GM21367 (cell line): ENCODE results near the gene NLRP5.
"Not testable (repeated sequence)": the region's sequence is repeated elsewhere in the genome, so short reads cannot be mapped to it uniquely, and the experiment has no call there.

Experiments
- ATAC-seq: cut with Tn5 transposase; IDR thresholded peaks from one replicate; pipeline ENCODE4 v1.9.1; 2021; ENCODE audit not compliant: unreplicated experiment

Gene NLRP5

DNA sequence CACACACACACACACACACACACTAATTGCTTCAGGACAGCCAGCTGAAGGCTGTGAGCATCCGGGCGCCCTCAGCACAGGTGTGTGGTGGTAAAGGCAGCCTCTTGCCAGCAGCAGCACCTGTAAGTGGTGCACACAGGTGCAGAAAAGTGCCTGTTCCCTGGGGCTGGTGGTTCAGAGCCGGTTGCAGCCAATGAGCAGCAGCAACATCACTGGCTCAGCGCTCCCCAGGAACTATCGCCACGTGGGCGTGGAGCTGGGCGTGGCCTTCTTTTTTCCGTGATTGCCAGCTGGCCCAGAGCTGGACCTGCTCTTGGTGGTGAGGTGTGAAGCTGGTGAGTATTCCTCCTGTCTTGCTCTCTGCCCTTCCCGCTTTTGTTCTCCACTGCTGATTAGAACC, at the start of gene NLRP5:
TSS of gene NLRP5 (plus strand) at position 289 of the 400 bp plus-strand sequence.
- ATAC-seq: no peak

DNA sequence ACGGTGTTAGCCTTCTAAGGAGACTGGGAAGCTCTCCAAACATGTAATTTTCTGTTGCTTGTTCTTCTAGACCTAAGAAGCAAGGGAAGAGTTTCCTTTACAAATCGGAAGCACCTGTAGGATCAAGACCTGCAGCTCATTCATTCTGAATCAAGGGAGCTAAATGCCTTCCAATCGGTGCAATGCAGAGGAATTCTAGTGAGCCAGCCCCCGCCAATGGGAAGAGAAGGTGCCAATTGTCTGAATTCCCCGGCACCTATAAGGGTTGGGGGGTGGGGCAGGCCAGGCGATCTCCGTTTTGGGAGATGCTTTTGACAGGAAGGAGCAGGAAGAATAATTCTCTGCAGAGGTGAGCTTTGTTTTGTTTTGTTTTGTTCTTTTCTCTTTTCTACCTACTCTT, 47.4 kb upstream of the NLRP5 start:
- no peak for ATAC-seq

- no peak for ATAC-seq
Measured at GRCh38 chr19:55940306-55940705, 46.3 kb upstream of the NLRP5 start.

DNA sequence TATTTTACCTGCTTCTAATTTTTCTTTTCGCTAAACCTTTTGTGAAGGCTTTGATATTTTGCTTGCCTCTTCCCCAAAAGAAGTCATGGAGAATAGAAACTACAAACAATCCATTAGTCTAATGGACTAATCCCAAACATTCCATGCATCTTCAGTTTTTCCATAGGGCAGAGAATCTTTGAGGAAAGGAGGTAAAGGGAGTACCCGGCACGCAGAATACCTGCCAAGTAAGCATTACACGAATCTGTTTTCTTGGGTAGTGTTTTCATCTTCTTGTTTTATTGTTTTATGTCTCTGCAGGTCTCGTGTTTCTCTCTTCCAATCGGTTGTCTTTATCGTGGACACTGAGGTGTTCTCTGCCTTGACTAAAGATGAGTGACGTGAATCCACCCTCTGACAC, 39.0 kb upstream of the NLRP5 start, which contains the start of gene NLRP8:
TSS of gene NLRP8 (plus strand) at position 301 of the 400 bp plus-strand sequence.
- no peak for ATAC-seq

DNA sequence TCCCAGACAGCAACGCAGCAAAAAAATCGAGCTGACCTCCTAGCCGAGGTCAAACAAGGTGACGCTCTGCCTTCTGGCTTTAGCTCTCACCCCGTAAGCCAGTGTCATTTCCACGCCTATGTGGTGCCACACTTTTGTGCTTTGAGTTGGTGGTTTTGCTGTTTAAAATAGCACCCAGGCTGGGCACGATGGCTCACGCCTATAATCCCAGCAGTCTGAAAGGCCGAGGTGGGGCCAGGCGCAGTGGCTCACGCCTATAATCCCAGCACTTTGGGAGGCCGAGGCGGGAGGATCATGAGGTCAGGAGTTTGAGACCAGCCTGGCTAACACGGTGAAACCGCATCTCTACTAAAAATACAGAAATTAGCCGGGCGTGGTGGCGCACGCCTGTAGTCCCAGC, 36.0 kb upstream of the NLRP5 start:
- ATAC-seq: not testable (repeated sequence)

GRCh38 chr19:55956431-55956830, 30.1 kb upstream of the NLRP5 start:
- ATAC-seq: no peak

DNA sequence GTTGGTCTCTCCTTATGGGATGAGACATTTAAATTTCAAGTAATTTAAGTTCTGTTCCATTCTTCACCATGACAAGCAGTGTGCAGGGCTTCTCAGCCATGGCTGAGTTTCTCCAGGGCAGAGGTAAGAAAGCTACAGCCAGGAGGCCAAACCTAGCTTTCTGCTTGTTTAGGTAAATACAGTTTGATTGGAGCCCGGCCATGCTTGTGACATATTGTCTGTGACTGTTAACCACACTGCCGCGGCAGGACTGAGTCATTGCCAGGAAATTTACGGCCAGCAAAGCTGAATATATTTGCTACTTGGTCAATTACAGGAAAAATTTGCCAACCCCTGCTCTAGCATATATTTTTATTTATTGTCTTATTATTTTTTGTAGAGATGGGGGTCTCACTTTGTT, 28.2 kb upstream of the NLRP5 start:
- no peak for ATAC-seq

- no peak for ATAC-seq
Measured at GRCh38 chr19:55959996-55960675, 26.4 kb upstream of the NLRP5 start.

GRCh38 chr19:55962186-55962585, 24.4 kb upstream of the NLRP5 start:
- ATAC-seq: no peak

DNA sequence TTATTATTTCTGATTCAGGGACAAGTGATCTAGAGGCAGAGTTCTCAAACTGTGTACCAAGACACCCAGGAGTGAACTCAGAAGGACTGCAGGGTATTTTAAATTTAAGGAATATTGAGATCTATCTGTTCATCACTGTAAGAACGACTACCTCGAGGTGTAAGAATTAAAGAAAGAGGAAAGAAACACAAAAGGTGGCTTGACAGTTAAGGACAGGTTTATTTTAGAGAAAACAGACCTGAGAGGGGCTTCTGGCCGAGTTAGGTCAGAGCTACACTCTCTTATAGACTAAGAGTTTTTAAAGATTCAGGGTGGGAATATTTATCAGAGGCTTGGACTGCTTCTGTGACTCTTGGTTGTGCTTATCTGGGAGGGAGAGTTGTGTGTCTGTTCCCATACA, 12.6 kb upstream of the NLRP5 start:
- ATAC-seq: no peak

DNA sequence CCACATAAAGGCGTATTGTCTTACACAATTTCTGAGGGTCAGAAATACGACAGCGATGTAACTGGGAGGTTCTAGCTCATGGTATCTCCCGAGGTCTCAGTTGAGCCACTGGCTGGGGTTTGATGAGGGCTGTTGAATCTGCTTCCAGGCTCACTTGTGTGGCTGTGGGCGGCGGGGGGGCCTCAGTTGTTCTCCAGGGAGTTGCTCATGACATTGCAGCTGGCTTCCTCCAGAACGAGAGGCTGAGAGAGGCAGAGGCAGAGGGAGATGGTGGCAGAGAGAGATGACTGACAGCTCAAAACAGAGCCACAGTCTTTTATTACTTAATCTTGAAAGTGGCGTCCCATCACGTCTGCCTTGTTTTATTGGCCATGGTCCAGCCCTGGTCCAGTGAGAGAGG, 6.2 kb upstream of the NLRP5 start:
- ATAC-seq: no peak

GRCh38 chr19:55985254-55985653, 1.3 kb upstream of the NLRP5 start:
- no peak for ATAC-seq

DNA sequence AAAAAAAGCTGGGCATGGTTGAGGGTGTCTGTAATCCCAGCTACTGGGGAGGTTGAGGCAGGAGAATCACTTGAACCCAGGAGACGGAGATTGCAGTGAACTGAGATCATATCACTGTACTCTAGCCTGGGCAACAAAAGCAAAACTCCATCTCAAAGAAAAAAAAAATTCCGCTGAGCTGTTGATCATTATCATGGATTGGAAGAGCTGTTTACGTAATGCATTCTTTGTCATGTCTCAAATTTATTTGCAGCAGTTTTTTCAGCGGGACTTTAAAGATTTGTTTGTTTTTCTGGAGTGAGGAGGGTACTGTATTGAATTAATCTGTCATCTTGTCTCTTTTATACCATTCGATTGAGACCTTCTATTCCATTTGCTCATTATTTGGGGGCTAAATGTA, 4.3 kb downstream of the NLRP5 start:
- ATAC-seq: no peak

DNA sequence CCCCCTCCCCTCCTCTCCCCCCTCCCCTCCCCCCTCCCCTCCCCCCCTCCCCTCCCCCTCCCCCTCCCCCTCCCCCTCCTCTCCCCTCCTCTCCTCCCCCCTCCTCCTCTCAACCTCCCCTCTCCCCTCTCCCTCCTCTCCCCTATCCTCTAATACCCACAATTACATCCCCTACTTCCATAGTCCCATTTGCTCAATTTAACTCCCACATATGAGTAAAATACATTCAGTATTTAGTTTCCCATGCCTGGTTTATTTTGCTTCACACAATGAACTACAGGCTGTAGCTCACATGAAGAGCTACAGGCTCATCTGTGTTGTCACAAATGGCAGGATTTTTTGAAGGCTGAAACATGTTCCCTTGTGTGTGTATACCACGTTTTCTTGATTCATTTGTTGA, 6.9 kb downstream of the NLRP5 start:
- no peak for ATAC-seq

- ATAC-seq: no peak
Measured at GRCh38 chr19:56014765-56015164, 28.2 kb downstream of the NLRP5 start.

DNA sequence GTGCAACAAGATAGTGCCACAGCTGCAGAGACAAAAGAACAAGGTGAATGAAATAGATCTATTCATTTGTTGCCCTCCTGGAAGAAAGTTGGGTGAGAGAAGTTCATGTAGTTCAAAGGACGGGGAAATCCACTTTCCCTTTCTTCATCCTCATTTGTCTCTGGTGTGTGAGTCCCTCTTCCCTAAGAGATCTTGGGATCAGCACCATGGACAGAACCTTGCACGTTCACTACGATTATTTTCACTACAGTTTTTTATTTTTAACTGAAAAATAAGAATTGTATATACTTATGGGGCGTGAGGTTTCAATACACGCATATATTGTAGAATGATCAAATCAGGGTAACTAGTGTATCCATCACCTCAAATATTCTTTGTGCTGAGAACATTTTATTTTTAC, 29.2 kb downstream of the NLRP5 start:
- no peak for ATAC-seq

DNA sequence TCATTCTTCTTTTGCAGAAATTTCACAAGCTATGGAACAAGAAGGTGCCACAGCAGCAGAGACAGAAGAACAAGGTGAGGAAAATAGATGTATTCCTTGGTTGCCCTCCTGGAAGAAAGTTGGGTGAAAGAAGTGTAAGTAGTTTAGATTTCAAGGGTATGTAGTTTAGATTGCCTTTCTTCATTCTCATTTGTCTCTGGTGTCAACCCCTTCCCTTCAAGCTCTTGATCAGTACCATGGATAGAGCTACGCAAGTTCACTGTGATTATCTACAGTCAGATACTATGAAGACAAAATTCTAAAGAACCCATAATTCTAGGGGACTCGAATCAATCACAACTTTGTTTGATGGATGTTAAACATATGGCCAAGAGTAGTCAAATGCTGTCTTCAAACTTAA, 32.8 kb downstream of the NLRP5 start:
- not testable (repeated sequence) for ATAC-seq

DNA sequence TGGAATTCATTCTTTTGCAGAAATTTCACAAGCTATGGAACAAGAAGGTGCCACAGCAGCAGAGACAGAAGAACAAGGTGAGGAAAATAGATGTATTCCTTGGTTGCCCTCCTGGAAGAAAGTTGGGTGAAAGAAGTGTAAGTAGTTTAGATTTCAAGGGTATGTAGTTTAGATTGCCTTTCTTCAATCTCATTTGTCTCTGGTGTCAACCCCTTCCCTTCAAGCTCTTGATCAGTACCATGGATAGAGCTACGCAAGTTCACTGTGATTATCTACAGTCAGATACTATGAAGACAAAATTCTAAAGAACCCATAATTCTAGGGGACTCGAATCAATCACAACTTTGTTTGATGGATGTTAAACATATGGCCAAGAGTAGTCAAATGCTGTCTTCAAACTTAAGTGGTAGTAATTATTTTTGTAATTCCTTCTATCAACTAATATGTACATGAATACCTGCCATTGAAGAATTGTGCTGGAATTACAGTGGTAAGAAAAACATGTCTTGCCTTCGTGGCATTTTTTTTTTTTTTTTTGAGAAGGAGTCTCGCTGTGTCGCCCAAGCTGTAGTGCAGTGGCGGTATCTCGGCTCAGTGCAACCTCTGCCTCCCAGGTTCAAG, 33.9 kb downstream of the NLRP5 start:
- ATAC-seq: not testable (repeated sequence)

- ATAC-seq: no peak
Measured at GRCh38 chr19:56026769-56027168, 40.2 kb downstream of the NLRP5 start.

- no peak for ATAC-seq
Measured at GRCh38 chr19:56053596-56053995, 67.0 kb downstream of the NLRP5 start.

DNA sequence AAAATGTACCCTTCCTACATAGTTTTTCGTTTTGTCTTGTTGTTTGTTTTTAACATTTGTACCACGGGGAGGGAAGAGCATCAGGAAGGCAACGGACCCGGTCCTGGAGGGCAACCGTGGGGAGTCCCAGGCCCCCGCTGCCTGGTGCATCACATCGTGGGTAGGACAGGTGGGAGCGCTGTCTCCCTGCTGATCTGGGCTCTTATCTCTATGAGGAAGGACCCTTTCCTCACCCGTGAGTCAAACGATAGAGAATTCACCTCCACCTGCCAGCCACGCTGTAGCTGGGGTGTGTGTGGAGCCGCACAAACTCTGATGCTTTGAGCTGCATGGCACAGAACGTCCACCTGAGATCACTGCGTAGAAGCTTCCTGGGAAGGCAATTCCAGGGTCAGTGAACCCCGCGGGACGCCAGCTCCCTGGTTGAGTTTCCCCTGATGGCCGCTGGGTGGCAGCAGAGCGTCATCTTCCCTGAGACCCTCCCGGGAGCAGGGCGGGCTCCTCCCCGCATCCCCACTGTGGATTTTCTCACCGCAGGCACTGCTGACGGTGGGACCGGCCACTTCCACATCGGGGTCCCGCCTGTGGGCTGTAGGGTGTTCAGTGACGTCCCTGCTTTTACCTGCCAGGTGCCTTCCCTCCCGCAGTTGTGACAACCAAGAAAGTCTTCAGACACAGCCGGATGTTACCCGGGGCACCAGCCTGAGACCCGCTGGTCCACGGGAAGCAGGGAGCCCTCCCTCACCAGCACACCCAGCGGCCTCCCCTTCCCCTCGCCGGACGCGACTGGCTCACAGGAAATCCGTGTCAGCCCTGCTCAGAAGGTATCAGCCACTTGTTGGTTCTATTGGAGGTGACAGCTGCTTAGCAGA, 79.8 kb downstream of the NLRP5 start:
- ATAC-seq: no peak

DNA sequence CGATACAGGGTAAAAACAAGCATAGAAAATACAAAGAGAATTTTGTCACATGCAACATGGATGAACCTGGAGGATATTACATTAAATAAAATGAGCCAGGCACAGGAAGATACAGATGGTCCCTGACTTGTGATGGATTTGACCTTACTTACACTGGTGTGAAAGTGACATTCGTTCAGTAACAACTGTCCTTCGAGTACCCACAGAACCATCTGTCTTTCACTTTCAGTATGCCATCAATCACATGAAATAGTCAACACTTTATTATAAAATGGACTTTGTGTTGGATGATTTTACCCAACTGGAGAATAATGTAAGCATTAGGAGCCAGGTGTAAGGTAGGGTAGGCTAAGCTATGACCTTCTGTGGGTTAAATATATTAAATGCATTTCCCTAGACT, 83.1 kb downstream of the NLRP5 start:
- ATAC-seq: no peak
